HepG2 (cell line): Measurements from ENCODE around the gene HOXC5. TPM values are rescaled to one million over a fixed set of nuclear protein-coding genes. Genes with fewer than 3 reads are reported as not detected.

Experiments used
- FOXP1 ChIP-seq, 2 experiments: fragments of 450-650 bp in 1 of 2; IDR thresholded peaks; 2 replicates each; pipeline ENCODE4 v1.6.1; 2017 to 2018; ENCODE audit warnings: antibody characterized with exemption in 1 of 2
- HES4 ChIP-seq: sonication (generic); formaldehyde crosslinking; IDR thresholded peaks from 2 replicates; pipeline ENCODE4 v1.9.0; 2021; ENCODE audit warnings: mild to moderate bottlenecking, missing genetic modification reagents, borderline replicate concordance
- HIC2 ChIP-seq: sonication (generic); formaldehyde crosslinking; IDR thresholded peaks from 2 replicates; pipeline ENCODE4 v1.9.0; 2022; ENCODE audit warnings: low read depth, missing genetic modification reagents
- KIAA2018 ChIP-seq: sonication (generic); formaldehyde crosslinking; IDR thresholded peaks from 2 replicates; pipeline ENCODE4 v1.5.0; 2020; ENCODE audit warnings: mild to moderate bottlenecking, missing genetic modification reagents, borderline replicate concordance
- LRRFIP1 ChIP-seq: sonication (generic); formaldehyde crosslinking; conservative IDR thresholded peaks from 2 replicates; pipeline ENCODE4 v1.4.0; 2020; ENCODE audit warnings: missing genetic modification reagents
- MIXL1 ChIP-seq: IDR thresholded peaks from 2 replicates; pipeline ENCODE4 v1.6.1; 2016
- NBN ChIP-seq: fragments of 450-650 bp; conservative IDR thresholded peaks from 2 replicates; pipeline ENCODE4 v1.6.1; 2017
- PRDM4 ChIP-seq: sonication (generic); formaldehyde crosslinking; IDR thresholded peaks from 2 replicates; pipeline ENCODE4 v1.9.0; 2021; ENCODE audit warnings: missing genetic modification reagents, borderline replicate concordance
- PTBP1 ChIP-seq: fragments of 200-400 bp; formaldehyde crosslinking; IDR thresholded peaks from 2 replicates; pipeline ENCODE4 v1.6.1; 2018; ENCODE audit warnings: low read length, low read depth; ENCODE audit not compliant: poor library complexity, severe bottlenecking
- TAF1 ChIP-seq: sonication (generic); formaldehyde crosslinking; IDR thresholded peaks from 2 replicates; pipeline ENCODE4 v1.4.0; 2020; ENCODE audit warnings: missing genetic modification reagents
- ZNF292 ChIP-seq: sonication (generic); formaldehyde crosslinking; IDR thresholded peaks from 2 replicates; pipeline ENCODE4 v1.8.1; 2022; ENCODE audit warnings: mild to moderate bottlenecking, low read depth, missing genetic modification reagents, borderline replicate concordance
- polyA plus RNA-seq, 8 experiments: library from polyadenylated mRNA; depleted of rRNA in 3 of 8; stranded (reverse) in 7 of 8; unstranded in 1 of 8; fragments of >200 nt; fragmentation: Illumina TruSeq in 4 of 8; extraction: Trizol in 4 of 8; gene quantifications; 2 replicates each; pipeline versions ENCODE4 v1.2.1 to v1.2.3, GENCODE V29; 2011 to 2016; ENCODE audit warnings: low read depth in 4 of 8, missing spikeins in 1 of 8, mixed read lengths in 1 of 8; ENCODE audit not compliant: insufficient read depth in 1 of 8
- total RNA-seq, 5 experiments: library from RNA; depleted of rRNA; stranded (reverse); fragments of >200 nt; fragmentation: Illumina TruSeq; extraction: Trizol; gene quantifications; 2 replicates each; pipeline ENCODE4 v1.2.3, GENCODE V29; 2016; ENCODE audit warnings: low read depth in 1 of 5

Gene HOXC5
- total and polyA plus RNA-seq, 2 of the 13 experiments (the other 11 are each of a cell fraction or from before 2014, with no cell fraction given) = not detected

GRCh38 chr12:54000116-54001114, 32.4 kb upstream of the HOXC5 start, which contains the start of gene HOXC9 (continued):
- TF ChIP-seq KIAA2018 (no peak), MIXL1 (CRISPR knock-in tag) (no peak), HIC2 (CRISPR knock-in tag) (no peak), ZNF292 (no peak), HES4 (CRISPR knock-in tag) (0 out of 2 replicates have a peak, but pooled peaks have one; percentile 61), LRRFIP1 (no peak), PRDM4 (no peak), PTBP1 (no peak), FOXP1 (IDR thresholded peaks at IDR 0.05) (no peak), FOXP1 (CRISPR knock-in tag; IDR thresholded peaks at IDR 0.05) (no peak), TAF1 (CRISPR knock-in tag) (peak; percentile 32; the same call in 1 of the 2 replicates), NBN (no peak)
